HG02943 (cell line): ENCODE data around the gene SLC35A4.

ENCODE experiments used
- ATAC-seq: cut with Tn5 transposase; IDR thresholded peaks from one replicate; pipeline ENCODE4 v1.9.1; 2021; ENCODE audit warnings: mild to moderate bottlenecking, low read depth, moderate library complexity; ENCODE audit not compliant: unreplicated experiment

The SLC35A4 gene

GRCh38 chr5:140564196-140565023, at the start of gene SLC35A4, which contains the start of gene APBB3:
TSS of gene SLC35A4 (plus strand) at chr5:140564828. CDS start at chr5:140567170, 2,342 bp downstream.
TSS of gene APBB3 (minus strand) at chr5:140564598. CDS start at chr5:140564245, 353 bp downstream.
- peak; percentile 82 for ATAC-seq

- no peak for ATAC-seq
Measured at GRCh38 chr5:140524003-140524402, 40.6 kb upstream of the SLC35A4 start.

GRCh38 chr5:140540227-140540626, 24.4 kb upstream of the SLC35A4 start:
- ATAC-seq = no peak

- no peak for ATAC-seq
Measured at GRCh38 chr5:140542972-140543371, 21.7 kb upstream of the SLC35A4 start.

- ATAC-seq = no peak
Measured at GRCh38 chr5:140544986-140545385, 19.6 kb upstream of the SLC35A4 start.

- ATAC-seq = no peak
Measured at GRCh38 chr5:140545606-140546005, 19.0 kb upstream of the SLC35A4 start.

GRCh38 chr5:140546851-140547507, 17.6 kb upstream of the SLC35A4 start:
- ATAC-seq = no peak

- peak; percentile 96 for ATAC-seq
Measured at GRCh38 chr5:140547508-140548299, 16.9 kb upstream of the SLC35A4 start, which contains the start of gene EIF4EBP3. TSS of gene EIF4EBP3 (plus strand) at chr5:140547662. CDS start at chr5:140547738, 76 bp downstream.

GRCh38 chr5:140548300-140548688, 16.3 kb upstream of the SLC35A4 start:
- no peak for ATAC-seq

- no peak for ATAC-seq
Measured at GRCh38 chr5:140548791-140549190, 15.8 kb upstream of the SLC35A4 start.

- no peak for ATAC-seq
Measured at GRCh38 chr5:140549237-140550144, 15.1 kb upstream of the SLC35A4 start.

GRCh38 chr5:140550147-140551079, 14.2 kb upstream of the SLC35A4 start:
- no peak for ATAC-seq

- no peak for ATAC-seq
Measured at GRCh38 chr5:140551872-140552271, 12.8 kb upstream of the SLC35A4 start.

- no peak for ATAC-seq
Measured at GRCh38 chr5:140553657-140554056, 11.0 kb upstream of the SLC35A4 start.

GRCh38 chr5:140554454-140554853, 10.2 kb upstream of the SLC35A4 start:
- ATAC-seq = no peak

- no peak for ATAC-seq
Measured at GRCh38 chr5:140555747-140556312, 8.8 kb upstream of the SLC35A4 start.

GRCh38 chr5:140556438-140556837, 8.2 kb upstream of the SLC35A4 start:
- ATAC-seq = no peak

- peak; percentile 94 for ATAC-seq
Measured at GRCh38 chr5:140557136-140557805, 7.4 kb upstream of the SLC35A4 start, which contains the start of gene SRA1. TSS of gene SRA1 (minus strand) at chr5:140557473. CDS start at chr5:140557452, 21 bp downstream.
